GM19239 (cell line): Measurements from ENCODE around the gene KLHDC7A.

Experiments used
- DNase-seq: peaks from one replicate; pipeline ENCODE4 v3.0.0; 2011; ENCODE audit warnings: low spot score; ENCODE audit not compliant: insufficient read length
- FAIRE-seq: peaks from 2 replicates; lab custom pipeline; 2011; peaks lifted over from hg19 to GRCh38; lab: Jason Lieb, UNC

The KLHDC7A gene

GRCh38 chr1:18470671-18471355, 9.9 kb upstream of the KLHDC7A start:
- DNase-seq (no peak), FAIRE-seq (no peak)

DNA sequence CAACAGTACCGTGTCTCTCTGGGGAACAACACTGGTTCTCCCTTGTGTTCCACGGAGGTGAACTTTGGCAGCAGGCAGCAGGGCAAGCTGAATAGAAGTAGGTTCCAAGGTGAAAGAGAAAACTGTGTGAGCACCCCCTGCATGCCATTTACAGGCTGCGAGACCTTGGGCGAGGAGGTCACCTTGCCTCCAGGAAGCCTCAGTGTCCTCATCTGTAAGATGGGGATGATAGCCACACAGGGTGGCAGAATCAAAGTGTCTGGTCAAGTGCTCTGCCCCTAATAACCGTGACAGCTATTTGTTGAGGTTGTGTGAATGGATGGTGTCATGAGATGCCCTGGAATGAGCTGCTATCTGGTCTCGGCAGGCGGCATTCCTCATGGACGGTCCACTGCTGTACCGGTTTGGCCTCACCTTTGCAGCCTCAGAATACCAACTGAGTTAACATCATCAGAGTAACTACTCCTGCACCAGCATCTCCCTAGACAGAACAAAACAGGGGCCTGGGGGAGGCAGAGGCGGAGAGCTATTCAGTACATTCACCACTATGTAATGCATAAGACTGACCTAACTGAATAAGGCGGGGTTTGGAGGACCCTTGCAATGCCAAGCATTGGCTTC, 7.4 kb upstream of the KLHDC7A start:
- FAIRE-seq: no peak
- no peak for DNase-seq

- DNase-seq (no peak), FAIRE-seq (no peak)
These were observed 6.1 kb upstream of the KLHDC7A start for GRCh38 chr1:18474559-18475175.

- DNase-seq: no peak
- FAIRE-seq: no peak
These were observed 5.4 kb upstream of the KLHDC7A start for GRCh38 chr1:18475234-18475905.

GRCh38 chr1:18479454-18479853, 1.3 kb upstream of the KLHDC7A start:
- no peak for DNase-seq
- FAIRE-seq: no peak

DNA sequence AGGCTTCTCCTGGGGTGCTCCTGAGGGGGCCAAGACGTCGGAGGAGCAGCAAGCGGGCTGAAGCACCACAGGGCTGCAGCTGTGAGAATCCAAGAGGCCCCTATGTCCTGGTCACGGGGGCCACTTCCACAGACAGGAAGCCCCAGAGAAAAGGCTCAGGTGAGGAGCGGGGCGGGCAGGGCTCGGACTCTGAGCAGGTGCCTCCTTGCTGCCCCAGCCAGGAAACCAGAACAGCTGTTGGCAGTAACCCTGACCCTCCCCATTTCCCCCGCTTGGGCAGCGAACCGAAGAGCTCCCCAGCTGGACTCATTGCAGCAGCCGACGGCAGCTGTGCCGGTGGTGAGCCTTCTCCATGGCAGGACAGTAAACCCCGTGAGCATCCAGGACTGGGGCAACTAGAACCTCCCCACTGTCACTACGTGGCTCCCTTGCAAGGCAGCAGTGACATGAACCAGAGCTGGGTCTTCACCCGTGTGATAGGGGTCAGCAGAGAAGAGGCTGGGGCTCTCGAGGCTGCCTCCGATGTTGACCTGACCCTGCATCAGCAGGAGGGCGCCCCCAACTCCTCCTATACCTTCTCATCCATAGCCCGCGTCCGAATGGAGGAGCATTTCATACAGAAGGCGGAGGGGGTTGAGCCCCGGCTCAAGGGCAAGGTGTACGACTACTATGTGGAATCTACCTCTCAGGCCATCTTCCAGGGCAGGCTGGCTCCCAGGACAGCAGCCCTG, 625 bp downstream of the KLHDC7A start:
- no peak for FAIRE-seq

GRCh38 chr1:18481921-18482701, 1.4 kb downstream of the KLHDC7A start:
- FAIRE-seq: no peak
- DNase-seq: no peak

More for the DNA sequence above, 625 bp downstream of the KLHDC7A start:
- no peak for DNase-seq

GRCh38 chr1:18482721-18483425, 2.1 kb downstream of the KLHDC7A start:
- no peak for FAIRE-seq
- no peak for DNase-seq

- FAIRE-seq (no peak), DNase-seq (no peak)
These were observed 3.5 kb downstream of the KLHDC7A start for GRCh38 chr1:18484276-18484675.

DNA sequence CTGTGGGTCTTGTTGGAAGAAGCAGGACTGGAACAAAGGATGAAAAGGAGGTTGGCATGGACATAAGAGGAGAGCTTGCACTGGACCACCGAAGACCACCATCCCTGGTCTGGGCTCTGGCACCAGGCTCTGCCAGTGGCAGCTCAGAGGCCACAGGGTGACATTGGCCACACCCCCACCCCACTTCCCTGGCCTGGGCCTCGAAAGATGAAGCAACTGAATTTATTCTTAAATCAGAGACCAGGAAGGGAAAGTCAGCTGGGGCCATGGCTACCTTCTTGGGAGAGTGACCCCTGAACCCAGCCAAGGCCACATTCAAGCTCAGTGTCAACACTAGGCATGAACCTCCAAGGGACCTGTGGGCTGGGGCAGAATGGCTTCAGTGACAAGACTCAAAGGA, 4.0 kb downstream of the KLHDC7A start:
- no peak for DNase-seq
- FAIRE-seq: no peak

- DNase-seq (no peak), FAIRE-seq (no peak)
These were observed 4.5 kb downstream of the KLHDC7A start for GRCh38 chr1:18485227-18485626.

DNA sequence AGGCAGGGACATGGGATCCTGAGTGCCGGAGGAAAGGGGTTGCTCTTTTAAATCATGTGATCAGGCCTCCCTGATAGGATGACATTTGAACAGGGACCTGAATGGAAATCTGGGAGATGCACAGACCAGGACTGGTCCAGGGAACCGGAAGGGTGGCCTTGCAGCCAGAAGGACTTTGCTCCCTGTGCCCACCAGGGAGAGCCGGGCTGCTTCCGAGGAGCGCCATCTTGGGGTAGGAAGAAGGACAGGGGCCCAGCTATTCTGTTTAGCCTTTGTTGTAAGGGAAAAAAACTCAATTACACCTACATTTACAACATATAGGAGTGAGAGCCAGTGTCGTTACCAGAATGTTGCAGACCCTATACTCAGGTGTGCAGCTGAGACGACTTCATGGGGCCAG, 5.5 kb downstream of the KLHDC7A start:
- no peak for DNase-seq
- no peak for FAIRE-seq

- no peak for FAIRE-seq
- DNase-seq: no peak
These were observed 8.8 kb downstream of the KLHDC7A start for GRCh38 chr1:18489417-18490143.

GRCh38 chr1:18491168-18491567, 10.4 kb downstream of the KLHDC7A start:
- DNase-seq (peak; percentile 20), FAIRE-seq (no peak)

DNA sequence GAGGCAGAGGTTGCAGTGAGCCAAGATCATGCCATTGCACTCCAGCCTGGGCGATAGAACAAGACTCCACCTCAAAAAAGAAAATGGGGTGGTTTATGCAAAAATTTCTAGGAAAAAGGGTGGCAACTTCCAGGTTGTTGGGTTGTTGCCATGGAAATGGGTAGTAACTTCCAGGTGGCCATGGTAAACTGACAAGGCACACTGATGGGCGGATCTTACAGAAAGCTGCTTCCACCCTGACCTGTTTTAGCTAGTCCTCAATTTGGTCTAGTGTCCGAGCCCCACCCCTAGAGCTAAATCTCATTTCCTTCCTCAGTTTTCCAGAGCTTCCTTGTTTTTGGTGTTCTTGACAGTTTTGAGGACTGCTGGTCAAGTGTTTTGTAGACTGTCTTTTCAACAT, 13.6 kb downstream of the KLHDC7A start:
- DNase-seq (no peak), FAIRE-seq (no peak)

GRCh38 chr1:18495635-18496034, 14.9 kb downstream of the KLHDC7A start:
- DNase-seq (no peak), FAIRE-seq (no peak)

GRCh38 chr1:18496056-18496455, 15.3 kb downstream of the KLHDC7A start:
- no peak for DNase-seq
- no peak for FAIRE-seq

GRCh38 chr1:18496497-18497235, 15.9 kb downstream of the KLHDC7A start:
- no peak for FAIRE-seq

More at GRCh38 chr1:18496497-18497235, 15.9 kb downstream of the KLHDC7A start:
- no peak for DNase-seq
